HepG2 (cell line): ENCODE measurements around the gene RASSF4. TPM values are rescaled to one million over a fixed set of nuclear protein-coding genes. Genes with fewer than 3 reads are reported as not detected.

ENCODE experiments used
- KLF16 ChIP-seq, 2 experiments: sonication (generic) in 1 of 2; formaldehyde crosslinking in 1 of 2; IDR thresholded peaks; 2 replicates each; pipeline versions ENCODE4 v1.6.1 to v1.8.0; 2016 to 2023; ENCODE audit warnings: missing genetic modification reagents in 2 of 2, missing compliant biosample characterization in 1 of 2
- SP5 ChIP-seq: IDR thresholded peaks from 2 replicates; pipeline ENCODE4 v1.6.1; 2016; ENCODE audit warnings: low read depth, borderline replicate concordance
- WIZ ChIP-seq: sonication (generic); formaldehyde crosslinking; IDR thresholded peaks from 2 replicates; pipeline ENCODE4 v1.5.1; 2020; ENCODE audit warnings: mild to moderate bottlenecking, missing genetic modification reagents
- ZBTB1 ChIP-seq: sonication (generic); formaldehyde crosslinking; IDR thresholded peaks from 2 replicates; pipeline ENCODE4 v1.4.0; 2020; ENCODE audit warnings: missing genetic modification reagents, borderline replicate concordance
- ZBTB38 ChIP-seq: sonication (generic); formaldehyde crosslinking; IDR thresholded peaks from 2 replicates; pipeline ENCODE4 v1.5.1; 2020; ENCODE audit warnings: mild to moderate bottlenecking, missing genetic modification reagents
- ZFX ChIP-seq: sonication (generic); formaldehyde crosslinking; IDR thresholded peaks from 2 replicates; pipeline ENCODE4 v1.4.0; 2020; ENCODE audit warnings: mild to moderate bottlenecking, low read depth, missing genetic modification reagents, moderate library complexity
- ZNF17 ChIP-seq: sonication (generic); formaldehyde crosslinking; IDR thresholded peaks from 2 replicates; pipeline ENCODE4 v1.5.0; 2020; ENCODE audit warnings: mild to moderate bottlenecking, missing genetic modification reagents
- ZNF354B ChIP-seq: sonication (generic); formaldehyde crosslinking; IDR thresholded peaks from 2 replicates; pipeline ENCODE4 v1.8.0; 2022; ENCODE audit warnings: mild to moderate bottlenecking, missing genetic modification reagents
- ZNF7 ChIP-seq: IDR thresholded peaks from 2 replicates; pipeline ENCODE4 v1.6.1; 2016; ENCODE audit warnings: missing biosample characterization, missing genetic modification reagents
- polyA plus RNA-seq, 8 experiments: library from polyadenylated mRNA; depleted of rRNA in 3 of 8; stranded (reverse) in 7 of 8; unstranded in 1 of 8; fragments of >200 nt; fragmentation: Illumina TruSeq in 4 of 8; extraction: Trizol in 4 of 8; gene quantifications; 2 replicates each; pipeline versions ENCODE4 v1.2.1 to v1.2.3, GENCODE V29; 2011 to 2016; ENCODE audit warnings: low read depth in 4 of 8, missing spikeins in 1 of 8, mixed read lengths in 1 of 8; ENCODE audit not compliant: insufficient read depth in 1 of 8
- total RNA-seq, 5 experiments: library from RNA; depleted of rRNA; stranded (reverse); fragments of >200 nt; fragmentation: Illumina TruSeq; extraction: Trizol; gene quantifications; 2 replicates each; pipeline ENCODE4 v1.2.3, GENCODE V29; 2016; ENCODE audit warnings: low read depth in 1 of 5
- TF ChIP-seq, protein P1 (sequence below): sonication (generic); formaldehyde crosslinking; IDR thresholded peaks from one replicate; pipeline ENCODE4 v1.5.1; 2020; ENCODE audit warnings: mild to moderate bottlenecking, missing genetic modification reagents; ENCODE audit errors: not compliant biosample characterization
- TF ChIP-seq, protein P2 (sequence below): IDR thresholded peaks from 2 replicates; pipeline ENCODE4 v1.6.1; 2016; ENCODE audit warnings: low read depth
- TF ChIP-seq, protein P3 (sequence below): sonication (generic); formaldehyde crosslinking; IDR thresholded peaks from 2 replicates; pipeline ENCODE4 v1.5.1; 2020; ENCODE audit warnings: mild to moderate bottlenecking, missing genetic modification reagents, moderate library complexity

RASSF4 gene
- total and polyA plus RNA-seq, 2 of the 13 experiments (the other 11 are each of a cell fraction or from before 2014, with no cell fraction given) = 34.0 to 51.7 TPM

DNA sequence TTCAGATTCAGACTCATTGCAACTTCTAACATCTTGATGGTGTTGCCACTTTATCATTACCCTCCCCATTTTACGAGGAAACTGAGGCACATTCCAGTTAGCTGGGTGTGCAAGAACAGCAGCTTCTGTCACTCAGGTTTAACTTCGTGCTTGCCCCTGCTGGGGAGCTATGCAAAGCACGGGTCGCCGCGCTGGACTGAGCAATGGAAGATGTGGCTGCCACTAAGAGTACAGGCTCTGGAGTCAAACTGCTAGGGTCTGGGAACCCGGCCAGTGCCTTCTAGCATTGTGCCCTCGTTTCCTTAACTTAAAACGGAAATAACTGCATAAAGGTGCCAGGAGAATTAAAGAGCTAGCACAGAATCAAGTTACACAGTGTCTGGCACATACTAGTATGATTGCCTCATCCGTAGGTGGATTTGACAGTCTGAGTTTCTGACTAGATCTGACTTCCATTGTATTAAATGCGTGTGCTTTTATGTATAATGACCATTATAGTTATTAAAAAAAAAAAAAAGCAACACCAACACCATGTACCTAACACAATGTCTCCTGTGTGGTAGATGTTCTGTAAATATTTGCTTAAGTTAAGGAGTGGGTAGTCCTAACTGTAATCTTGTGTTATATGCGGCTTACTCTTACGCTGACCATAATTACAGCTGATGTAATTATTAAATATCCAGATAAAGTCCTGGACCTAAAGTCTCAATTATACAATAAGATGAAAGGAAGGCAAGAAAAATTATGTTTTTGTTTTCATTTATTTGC is 42.0 kb downstream of the RASSF4 start (continued):
- TF ChIP-seq, protein P1, sequence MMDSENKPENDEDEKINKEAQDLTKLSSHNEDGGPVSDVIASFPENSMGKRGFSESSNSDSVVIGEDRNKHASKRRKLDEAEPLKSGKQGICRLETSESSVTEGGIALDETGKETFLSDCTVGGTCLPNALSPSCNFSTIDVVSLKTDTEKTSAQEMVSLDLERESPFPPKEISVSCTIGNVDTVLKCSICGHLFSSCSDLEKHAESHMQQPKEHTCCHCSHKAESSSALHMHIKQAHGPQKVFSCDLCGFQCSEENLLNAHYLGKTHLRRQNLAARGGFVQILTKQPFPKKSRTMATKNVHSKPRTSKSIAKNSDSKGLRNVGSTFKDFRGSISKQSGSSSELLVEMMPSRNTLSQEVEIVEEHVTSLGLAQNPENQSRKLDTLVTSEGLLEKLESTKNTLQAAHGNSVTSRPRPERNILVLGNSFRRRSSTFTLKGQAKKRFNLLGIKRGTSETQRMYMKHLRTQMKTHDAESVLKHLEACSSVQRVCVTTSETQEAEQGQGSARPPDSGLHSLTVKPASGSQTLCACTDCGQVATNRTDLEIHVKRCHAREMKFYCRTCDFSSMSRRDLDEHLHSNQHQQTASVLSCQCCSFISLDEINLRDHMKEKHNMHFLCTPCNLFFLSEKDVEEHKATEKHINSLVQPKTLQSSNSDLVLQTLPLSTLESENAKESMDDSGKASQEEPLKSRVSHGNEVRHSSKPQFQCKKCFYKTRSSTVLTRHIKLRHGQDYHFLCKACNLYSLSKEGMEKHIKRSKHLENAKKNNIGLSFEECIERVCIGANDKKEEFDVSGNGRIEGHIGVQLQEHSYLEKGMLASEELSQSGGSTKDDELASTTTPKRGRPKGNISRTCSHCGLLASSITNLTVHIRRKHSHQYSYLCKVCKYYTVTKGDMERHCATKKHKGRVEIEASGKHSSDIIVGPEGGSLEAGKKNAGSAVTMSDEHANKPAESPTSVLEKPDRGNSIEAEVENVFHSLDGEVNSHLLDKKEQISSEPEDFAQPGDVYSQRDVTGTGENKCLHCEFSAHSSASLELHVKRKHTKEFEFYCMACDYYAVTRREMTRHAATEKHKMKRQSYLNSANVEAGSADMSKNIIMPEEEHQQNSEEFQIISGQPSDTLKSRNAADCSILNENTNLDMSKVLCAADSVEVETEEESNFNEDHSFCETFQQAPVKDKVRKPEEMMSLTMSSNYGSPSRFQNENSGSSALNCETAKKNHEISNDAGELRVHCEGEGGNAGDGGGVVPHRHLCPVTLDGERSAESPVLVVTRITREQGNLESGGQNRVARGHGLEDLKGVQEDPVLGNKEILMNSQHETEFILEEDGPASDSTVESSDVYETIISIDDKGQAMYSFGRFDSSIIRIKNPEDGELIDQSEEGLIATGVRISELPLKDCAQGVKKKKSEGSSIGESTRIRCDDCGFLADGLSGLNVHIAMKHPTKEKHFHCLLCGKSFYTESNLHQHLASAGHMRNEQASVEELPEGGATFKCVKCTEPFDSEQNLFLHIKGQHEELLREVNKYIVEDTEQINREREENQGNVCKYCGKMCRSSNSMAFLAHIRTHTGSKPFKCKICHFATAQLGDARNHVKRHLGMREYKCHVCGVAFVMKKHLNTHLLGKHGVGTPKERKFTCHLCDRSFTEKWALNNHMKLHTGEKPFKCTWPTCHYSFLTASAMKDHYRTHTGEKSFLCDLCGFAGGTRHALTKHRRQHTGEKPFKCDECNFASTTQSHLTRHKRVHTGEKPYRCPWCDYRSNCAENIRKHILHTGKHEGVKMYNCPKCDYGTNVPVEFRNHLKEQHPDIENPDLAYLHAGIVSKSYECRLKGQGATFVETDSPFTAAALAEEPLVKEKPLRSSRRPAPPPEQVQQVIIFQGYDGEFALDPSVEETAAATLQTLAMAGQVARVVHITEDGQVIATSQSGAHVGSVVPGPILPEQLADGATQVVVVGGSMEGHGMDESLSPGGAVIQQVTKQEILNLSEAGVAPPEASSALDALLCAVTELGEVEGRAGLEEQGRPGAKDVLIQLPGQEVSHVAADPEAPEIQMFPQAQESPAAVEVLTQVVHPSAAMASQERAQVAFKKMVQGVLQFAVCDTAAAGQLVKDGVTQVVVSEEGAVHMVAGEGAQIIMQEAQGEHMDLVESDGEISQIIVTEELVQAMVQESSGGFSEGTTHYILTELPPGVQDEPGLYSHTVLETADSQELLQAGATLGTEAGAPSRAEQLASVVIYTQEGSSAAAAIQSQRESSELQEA (CRISPR knock-in tag) = no peak
- TF ChIP-seq, protein P2, sequence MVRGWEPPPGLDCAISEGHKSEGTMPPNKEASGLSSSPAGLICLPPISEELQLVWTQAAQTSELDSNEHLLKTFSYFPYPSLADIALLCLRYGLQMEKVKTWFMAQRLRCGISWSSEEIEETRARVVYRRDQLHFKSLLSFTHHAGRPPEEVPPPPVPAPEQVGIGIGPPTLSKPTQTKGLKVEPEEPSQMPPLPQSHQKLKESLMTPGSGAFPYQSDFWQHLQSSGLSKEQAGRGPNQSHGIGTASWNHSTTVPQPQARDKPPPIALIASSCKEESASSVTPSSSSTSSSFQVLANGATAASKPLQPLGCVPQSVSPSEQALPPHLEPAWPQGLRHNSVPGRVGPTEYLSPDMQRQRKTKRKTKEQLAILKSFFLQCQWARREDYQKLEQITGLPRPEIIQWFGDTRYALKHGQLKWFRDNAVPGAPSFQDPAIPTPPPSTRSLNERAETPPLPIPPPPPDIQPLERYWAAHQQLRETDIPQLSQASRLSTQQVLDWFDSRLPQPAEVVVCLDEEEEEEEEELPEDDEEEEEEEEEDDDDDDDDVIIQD (CRISPR knock-in tag) = 0 out of 2 replicates have a peak, but pooled peaks have one; percentile 16
- TF ChIP-seq KLF16 (CRISPR knock-in tag; IDR thresholded peaks at IDR 0.05) (no peak), ZFX (CRISPR knock-in tag) (no peak), ZNF7 (CRISPR knock-in tag) (no peak), WIZ (CRISPR knock-in tag) (no peak), ZBTB38 (CRISPR knock-in tag) (peak; percentile 71; the same call in 1 of the 2 replicates), ZBTB1 (no peak), ZNF17 (CRISPR knock-in tag) (no peak), ZNF354B (no peak), SP5 (CRISPR knock-in tag) (no peak)
- TF ChIP-seq, protein P3, sequence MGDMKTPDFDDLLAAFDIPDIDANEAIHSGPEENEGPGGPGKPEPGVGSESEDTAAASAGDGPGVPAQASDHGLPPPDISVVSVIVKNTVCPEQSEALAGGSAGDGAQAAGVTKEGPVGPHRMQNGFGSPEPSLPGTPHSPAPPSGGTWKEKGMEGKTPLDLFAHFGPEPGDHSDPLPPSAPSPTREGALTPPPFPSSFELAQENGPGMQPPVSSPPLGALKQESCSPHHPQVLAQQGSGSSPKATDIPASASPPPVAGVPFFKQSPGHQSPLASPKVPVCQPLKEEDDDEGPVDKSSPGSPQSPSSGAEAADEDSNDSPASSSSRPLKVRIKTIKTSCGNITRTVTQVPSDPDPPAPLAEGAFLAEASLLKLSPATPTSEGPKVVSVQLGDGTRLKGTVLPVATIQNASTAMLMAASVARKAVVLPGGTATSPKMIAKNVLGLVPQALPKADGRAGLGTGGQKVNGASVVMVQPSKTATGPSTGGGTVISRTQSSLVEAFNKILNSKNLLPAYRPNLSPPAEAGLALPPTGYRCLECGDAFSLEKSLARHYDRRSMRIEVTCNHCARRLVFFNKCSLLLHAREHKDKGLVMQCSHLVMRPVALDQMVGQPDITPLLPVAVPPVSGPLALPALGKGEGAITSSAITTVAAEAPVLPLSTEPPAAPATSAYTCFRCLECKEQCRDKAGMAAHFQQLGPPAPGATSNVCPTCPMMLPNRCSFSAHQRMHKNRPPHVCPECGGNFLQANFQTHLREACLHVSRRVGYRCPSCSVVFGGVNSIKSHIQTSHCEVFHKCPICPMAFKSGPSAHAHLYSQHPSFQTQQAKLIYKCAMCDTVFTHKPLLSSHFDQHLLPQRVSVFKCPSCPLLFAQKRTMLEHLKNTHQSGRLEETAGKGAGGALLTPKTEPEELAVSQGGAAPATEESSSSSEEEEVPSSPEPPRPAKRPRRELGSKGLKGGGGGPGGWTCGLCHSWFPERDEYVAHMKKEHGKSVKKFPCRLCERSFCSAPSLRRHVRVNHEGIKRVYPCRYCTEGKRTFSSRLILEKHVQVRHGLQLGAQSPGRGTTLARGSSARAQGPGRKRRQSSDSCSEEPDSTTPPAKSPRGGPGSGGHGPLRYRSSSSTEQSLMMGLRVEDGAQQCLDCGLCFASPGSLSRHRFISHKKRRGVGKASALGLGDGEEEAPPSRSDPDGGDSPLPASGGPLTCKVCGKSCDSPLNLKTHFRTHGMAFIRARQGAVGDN (CRISPR knock-in tag) = peak; percentile 21; the same call in 1 of the 2 replicates
